ENCODE results near the gene MYOM1.
A peak's percentile ranks its signal among the peaks of the same experiment; 100 is the strongest.

Gene MYOM1

DNA sequence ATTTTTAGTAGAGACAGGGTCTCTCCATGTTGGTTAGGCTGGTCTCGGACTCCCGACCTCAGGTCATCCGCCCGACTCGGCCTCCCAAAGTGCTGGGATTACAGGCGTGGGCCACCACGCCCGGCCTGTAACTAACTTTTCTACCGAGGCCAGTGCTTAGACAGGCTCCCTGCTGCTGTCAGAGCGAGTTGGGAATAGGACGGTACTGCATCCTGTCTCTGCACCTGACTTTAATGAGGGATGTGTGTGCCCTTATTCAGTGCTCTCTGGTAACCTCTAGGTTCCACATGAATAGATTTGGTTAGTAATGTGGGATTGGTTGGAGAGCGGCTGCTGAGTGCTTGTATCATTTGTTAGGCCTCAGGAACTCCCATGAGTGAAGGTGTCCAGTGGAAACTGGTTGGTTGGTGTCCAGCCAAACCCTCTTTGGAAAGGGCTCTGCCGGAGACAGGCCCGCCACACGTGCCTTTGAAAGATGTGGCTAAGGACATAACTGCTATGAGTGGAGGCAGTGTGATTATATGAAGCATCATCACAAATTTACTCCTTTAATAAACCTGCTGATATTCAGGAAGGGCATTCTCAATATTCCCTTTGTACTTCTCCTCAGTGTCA is 36.6 kb downstream of the MYOM1 start:
- no peak for DNase-seq

- DNase-seq: no peak
These were observed 39.4 kb downstream of the MYOM1 start for GRCh38 chr18:3180325-3180724.

DNA sequence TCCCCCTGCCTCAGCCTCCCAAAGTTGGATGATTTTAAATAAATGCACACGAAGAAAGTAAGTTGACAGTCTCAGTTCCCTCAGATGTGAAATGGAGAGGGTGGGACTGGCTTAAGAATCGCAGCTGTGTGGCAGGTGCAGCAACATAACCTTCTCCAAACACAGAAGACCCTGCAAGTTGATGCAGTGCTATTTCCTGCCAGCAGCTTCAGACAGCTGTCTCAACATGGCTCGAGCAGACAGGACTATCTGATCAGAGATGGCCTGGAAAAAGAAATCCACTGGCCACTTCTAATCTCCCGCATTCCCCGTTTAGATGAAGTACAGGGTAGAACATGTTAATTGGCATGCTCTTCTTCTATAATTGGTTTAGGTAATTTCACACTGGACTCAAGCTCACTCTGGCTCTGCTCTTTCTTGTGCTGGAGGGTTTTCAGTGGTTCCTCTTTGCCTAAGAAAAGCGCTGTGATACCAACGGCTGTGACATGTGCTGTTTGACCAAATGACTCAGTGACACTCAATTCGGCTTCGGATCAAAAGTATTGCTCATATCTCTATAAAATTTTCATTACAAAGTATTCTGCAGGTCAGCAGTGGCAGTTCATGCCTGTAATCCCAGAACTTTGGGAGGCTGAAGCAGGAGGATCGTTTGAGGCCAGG is 40.2 kb downstream of the MYOM1 start:
- DNase-seq: no peak

DNA sequence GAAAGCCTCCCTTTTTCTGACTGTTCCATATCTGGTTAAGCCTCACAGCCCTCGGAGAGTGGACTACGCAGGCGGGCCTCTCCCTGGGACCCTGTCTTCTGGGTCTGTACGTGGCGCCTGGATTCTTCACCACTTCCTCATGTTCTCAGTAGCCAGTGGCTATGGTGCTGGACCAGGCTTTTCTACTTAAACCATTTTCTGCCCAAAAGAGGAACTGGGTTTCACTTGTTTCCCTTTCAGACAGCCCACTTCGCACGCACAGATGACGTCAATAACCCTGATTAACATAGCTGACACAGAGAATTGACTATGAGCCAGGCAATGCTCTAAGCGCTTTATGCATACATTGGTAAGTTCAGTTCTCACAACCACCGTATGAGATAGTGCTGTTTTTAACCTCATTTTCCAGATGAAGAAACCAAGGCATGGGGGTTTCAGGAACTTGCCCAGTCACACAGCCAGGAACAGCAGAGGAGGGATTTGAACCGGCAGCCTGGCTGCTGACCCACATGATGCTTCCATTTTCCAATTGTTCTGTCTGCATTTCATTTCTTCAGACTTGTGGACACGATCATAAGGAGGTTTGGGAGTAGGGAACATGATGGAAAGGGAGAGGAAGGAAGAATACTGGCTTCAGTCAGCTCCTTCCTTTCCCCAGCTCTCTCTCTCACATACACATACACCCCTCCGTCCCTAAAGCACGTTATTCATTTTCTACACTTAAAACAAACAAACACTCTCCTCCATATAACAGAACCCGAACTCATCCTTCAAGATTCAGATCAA is 41.7 kb downstream of the MYOM1 start:
- DNase-seq: no peak

DNA sequence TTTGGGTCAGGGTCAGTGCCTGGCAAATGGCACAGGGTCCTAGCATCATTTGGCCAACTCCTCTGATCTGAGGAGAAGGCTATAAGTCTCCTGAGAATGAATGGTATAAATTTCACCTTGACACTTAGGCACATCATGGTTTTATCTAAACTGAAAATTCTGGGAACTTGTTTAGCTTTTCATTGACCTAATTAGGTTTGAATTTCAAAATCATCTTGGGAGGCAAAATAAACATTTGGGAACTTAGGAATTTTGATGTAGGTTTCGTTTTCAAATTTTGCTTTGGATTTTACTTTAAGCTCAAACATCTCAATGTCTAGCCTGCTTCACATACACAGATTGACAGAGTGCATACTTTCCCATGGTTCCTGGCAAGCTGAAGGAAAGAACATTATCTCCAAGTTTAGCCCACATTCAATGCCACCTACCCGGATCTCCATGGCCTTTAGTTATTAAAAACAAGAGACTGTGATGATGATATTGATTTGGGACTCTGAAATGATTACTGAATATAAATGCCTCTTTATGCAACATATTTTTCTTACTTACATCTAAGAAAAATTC is 44.5 kb downstream of the MYOM1 start:
- DNase-seq: no peak

DNA sequence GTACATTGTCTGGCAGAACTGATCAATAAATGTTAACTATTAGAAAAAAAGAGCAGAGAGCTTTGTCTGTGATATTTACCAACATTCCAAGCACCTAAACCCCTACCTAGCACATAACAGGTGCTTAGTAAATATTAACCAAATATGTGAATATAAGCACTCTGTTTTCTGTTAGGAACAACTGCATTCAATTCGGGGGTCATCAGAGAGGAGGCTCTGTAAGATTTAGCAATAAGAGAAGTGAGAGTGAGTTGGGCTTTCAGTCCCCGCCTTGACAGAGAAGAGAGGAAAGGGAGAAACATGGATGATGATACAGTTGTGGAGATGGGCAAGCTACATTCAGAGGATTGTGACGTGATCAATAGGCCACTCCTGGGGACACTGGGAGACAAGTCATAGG is 47.7 kb downstream of the MYOM1 start:
- no peak for DNase-seq

- DNase-seq: no peak
These were observed 48.1 kb downstream of the MYOM1 start for GRCh38 chr18:3171631-3172030.

DNA sequence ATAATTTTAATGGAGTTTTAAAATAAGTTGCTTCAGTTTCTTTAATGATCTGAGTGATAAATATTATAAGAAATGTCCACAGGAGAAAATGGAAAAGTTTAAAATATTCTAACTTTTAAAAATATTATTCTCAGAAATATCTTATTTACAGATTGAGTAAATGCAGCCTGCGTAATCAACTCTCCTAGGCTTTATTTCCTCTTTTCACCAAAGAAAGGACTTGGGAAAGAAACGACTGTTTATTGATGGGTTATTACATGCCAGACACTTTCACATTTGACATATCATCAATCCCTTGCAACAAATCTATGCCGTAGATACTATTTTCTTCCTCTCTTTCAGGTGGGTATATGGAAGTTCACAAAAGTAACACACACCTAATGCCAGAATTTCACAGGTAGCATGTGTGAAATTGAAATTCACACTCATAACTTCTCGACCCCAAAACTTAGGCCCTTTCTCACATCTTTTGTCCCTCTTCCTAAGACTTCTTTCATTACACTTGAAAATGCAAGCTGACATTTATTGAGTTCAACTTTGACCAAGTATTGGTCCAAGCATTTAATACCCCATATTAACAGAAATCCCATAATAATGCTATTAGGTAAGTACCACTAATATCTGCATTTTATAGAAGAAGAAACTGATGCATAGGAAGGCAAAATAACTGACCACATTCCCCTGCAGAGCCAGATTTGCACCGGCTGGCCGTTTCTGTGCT is 49.2 kb downstream of the MYOM1 start:
- DNase-seq: no peak

GRCh38 chr18:3164381-3164780 is 55.4 kb downstream of the MYOM1 start:
- DNase-seq: no peak

DNA sequence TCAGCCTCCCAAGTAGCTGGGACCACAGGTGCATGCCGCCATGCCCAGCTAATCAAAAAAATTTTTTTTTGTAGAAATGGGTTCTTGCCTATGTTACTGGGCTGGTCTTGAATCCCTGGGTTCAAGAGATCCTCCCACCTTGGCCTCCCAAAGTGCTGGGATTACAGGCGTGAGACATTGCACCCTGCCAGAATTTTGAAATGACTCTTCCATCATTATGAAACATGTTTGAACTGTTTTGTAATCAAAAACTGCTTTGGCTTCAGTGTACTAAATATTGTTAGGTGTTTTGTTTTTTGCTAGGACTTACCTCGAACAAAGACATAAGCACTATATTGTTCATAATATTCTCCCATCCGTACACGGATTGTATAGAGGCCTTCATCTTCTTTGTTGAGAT is 55.8 kb downstream of the MYOM1 start:
- no peak for DNase-seq

DNA sequence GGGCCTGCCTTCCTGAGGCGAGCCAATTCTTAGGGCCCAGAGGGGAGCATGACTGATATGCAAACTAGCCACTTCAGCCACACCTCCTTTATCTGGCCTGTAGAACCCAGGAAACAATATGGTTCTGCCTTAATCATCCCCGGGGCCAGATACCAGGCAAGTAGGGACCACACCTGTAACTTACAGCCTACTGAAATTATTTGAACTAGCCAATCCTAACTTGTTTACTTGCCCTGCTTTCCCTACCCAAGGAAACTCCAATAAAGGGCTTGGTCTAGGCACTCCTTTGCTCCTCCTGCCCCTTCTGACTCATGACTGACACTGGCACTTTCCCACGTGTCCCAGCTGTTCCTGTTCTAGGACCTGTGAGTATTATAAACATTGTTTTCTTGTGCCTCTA is 57.6 kb downstream of the MYOM1 start:
- no peak for DNase-seq

DNA sequence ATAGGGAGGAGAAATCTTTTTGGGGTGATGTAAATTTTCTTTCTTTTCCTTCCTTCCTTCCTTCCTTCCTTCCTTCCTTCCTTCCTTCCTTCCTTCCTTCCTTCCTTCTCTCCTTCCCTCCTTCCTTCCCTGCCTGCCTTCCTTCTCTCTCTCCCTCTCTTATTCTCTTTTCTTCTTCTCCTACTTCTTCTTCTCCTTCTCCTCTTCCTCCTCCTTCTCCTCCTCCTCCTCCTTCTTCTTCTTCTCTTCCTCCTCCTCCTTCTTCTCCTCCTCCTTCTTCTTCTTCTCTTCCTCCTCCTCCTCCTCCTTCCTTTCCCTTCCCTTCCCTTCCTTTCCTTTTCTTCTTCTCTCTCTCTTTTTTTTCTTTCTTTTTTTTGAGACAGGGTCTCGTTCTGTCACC is 59.9 kb downstream of the MYOM1 start:
- DNase-seq: no peak

- no peak for DNase-seq
These were observed 62.2 kb downstream of the MYOM1 start for GRCh38 chr18:3157606-3158005.

GRCh38 chr18:3157086-3157485 is 62.7 kb downstream of the MYOM1 start:
- DNase-seq: no peak

GRCh38 chr18:3156325-3156640 is 63.5 kb downstream of the MYOM1 start:
- no peak for DNase-seq

DNA sequence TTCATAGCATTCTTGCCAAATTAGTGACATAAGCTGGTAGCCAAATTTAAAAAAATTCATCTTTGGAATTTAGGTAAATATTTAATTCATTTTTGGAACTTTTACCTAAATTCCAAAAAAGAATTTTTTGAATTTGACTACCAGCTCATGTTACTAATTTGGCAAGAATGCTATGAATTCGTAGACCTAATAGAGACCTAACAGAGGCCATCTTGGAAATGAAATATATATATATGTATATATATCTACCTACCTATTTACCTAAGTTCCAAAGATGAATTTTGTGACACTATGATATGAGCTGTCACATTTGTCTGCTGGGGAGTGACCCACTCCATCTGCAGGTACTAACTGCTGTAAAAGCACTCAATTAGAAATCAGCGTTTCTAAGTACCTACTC is 65.6 kb downstream of the MYOM1 start:
- DNase-seq: no peak

DNA sequence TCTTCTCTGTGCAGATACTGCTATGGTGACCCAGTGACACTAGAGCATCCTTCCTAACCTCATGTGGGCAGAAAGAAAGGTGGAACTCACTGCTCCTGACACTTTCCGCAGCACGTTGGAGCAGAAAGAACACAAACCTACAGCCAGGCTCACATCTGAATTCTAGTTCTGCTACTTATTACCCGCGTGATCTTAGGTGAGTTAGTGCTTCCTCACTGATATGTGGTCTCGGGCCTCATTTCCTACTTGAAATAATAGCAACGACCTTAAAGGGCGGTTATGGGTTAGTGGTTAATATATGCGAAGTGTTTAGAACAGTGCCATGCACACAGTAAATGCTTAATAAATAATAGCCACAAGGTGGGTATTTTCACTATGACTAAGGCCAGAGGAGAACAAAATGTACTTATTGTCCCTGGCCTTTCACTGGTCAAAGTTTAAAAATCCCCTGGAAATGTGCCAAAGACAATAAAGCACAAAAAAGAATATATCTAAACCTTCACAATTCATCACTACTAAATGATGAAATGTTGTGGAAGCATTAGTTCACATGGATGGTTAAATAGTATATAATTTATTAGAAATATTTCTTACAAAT is 66.6 kb downstream of the MYOM1 start:
- DNase-seq: no peak

GRCh38 chr18:3152294-3152693 is 67.5 kb downstream of the MYOM1 start:
- no peak for DNase-seq

DNA sequence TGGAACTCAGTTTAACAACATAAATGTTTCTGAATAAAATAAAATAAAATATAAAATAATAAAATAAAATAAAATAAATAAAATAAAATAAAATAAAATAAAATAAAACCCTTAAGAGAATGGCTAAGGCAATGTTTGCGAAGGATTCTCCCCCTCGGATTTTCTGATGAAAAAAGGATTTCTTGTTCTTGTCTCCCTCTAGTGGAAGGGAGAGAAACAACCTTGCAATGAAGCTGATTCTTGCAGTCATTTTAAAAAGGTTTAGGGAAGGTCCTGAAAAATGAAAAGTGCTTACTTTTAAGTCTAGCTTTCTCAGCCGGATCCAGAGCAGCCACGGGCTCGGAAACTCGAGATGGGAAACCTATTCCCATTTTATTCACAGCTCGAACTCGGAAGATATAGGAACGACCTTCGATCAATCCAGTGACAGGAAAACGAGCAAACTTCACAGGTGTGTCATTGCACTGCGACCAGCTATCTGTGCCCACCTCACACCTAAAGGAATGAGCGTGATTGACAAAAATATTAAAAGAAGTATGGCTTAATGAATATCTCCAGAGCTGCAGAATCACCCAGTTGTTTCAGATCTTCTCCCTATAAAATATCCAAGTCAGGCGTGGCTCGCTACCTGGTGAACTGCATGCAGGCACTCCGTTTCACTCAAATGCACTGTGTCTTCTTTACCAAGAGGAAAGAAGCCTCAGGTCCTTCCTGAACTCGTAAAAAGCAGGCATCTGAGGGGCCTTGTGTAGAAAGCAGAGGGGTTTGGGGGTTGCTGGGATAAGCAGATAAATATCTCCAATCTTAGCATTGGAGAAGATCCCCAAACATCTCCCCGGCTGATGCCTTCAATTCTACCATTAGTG is 68.1 kb downstream of the MYOM1 start:
- DNase-seq: peak; percentile 14

DNA sequence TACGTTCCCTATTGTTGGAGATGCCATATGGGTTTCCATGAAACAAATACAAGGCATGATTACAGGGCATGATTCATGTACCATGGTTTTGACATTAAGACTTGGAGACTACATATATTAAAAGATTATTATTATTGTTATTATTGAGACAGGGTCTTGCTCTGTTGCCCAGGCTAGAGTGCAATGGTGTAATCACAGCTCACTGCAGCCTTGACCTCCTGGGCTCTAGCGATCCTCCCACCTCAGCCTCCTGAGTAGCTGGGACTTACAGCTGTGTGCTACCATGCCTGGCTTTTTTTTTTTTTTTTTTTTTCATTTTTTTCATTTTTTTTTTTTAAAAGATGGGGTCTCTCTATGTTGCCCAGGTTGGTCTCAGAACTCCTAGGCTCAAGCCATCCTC is 69.1 kb downstream of the MYOM1 start:
- DNase-seq: no peak

DNA sequence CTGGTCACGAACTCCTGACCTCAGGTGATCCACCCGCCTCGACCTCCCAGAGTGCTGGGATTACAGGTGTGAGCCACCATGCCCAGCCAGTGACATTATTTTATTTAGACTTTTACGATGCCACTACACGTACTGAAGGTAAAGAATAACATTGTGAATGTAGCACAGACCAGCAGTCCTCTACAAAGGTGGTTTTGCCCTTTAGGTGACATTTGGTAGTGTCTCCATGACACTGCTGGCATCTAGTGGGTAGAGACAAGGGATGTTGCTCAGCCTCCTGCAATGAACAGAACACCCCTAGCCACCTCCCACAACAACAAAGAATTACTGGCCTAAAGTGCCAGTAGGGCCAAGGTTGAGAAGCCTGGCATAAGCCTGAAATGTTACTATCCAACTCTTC is 69.5 kb downstream of the MYOM1 start:
- no peak for DNase-seq

- DNase-seq: no peak
These were observed 70.7 kb downstream of the MYOM1 start for GRCh38 chr18:3148930-3149535.
